HG02623 (cell line): ENCODE measurements around the gene WDFY2.

ENCODE experiments used
- ATAC-seq: cut with Tn5 transposase; IDR thresholded peaks from one replicate; pipeline ENCODE4 v1.9.1; 2021; ENCODE audit warnings: moderate library complexity; ENCODE audit not compliant: unreplicated experiment

The WDFY2 gene

DNA sequence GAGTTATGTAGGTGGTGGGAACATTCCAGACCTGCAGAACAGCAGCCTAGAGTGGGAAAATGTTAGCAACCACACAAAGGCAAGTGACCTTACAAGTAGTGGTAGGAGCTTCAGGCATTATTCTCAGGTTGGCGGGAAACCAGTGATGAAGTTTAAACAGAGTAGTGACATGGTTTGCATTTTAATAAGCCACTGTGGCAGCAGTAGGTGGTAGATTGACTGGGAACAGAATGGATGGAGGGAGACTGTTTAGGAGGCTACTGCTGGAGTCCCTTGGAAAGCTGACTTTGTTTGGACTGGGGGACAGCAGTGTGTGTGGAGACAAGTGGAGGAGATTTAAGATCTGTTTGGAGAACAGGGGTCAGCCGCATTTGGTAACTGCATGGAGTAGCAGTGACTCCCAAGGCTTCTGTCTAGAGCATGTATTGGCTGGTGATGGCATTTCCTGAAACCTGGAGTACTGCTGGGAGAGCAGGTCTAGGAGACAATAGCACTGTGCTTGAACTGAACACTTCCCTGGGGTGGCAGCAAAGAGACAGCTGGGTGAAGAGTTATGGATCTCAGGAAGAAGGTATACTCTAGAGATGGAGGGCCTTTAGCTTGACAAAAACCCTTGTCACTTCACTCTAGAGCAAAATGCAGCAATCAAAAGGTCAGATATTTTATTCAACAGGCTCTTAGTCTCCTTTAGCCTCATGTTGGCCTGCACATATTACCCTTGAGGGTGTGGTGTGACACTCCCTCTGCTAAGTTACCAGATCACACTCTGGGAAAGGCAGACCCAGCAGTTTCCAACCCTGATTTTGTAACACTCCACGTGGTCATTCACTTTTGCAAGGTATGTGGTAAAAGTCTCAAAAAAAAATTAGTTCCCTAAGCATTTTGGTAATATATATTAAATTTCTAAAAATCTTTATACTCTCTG, 149.4 kb downstream of the WDFY2 start:
- no peak for ATAC-seq

DNA sequence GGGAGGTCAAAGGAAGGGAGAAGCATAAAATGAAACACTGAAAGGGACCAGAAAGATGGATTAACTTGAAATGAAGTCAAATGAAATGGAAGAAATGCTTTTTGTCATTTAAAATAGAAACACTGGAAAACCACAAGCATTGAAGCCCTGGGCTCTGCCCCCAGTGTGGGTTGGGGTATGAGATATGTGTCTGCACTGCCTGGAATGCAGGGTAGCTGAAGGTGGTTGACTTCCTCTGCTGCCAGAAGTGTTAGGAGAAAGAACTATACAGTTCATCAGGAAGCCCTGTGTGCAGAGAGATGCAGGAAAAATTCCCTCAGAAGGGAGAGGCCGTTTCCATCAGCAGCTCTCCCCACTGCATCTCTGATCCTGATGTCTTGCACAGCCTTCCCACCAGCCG, 150.5 kb downstream of the WDFY2 start:
- no peak for ATAC-seq

DNA sequence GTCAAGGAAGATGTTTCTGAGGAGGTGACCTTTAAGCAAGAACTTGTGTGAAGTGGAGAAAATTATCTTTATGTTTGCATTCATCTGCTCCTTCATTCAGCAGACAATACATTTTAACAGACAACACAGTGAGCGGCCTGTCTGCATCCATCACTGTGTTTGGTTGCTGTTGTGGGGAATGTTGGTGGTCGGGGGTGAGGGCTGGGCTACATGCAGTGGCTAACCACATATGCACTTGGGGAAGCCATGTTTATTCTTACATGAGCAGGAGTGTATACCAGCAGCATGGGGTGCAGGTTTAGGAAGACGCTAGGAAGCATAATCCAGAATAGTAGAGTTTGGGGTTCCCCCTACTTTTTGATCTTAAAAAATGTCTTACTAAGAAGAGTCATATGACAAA, 153.3 kb downstream of the WDFY2 start:
- no peak for ATAC-seq

DNA sequence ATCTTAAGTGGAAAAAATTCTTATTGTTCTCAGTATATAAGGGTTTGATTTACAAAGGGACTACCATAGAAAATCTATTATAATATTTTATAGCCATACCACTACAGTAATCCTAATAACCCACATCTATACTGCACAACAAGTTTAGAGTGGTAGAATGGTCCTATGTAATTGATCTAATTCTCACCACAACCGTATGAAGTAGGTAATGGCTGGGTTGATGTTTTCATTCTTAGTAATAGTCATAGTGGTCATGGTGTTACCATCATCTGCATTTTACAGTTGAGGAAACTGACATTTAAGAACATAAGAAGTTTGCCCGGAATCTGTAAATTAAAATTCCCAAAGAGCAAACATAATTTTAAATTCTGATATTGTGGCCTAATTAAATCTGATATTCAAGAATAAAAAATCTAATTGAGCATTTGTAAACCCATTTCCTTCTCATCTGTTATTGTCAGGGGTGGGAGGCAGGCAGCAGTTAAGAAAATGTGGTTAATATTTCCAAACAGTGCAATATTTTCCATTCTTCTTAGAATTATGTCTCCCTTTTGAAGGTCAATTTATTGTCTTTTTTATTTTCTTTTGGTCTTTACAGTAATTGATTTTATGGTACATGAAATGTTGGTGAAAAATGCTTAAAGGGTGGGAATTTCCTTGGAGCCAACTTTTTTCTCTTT, 154.1 kb downstream of the WDFY2 start:
- no peak for ATAC-seq

DNA sequence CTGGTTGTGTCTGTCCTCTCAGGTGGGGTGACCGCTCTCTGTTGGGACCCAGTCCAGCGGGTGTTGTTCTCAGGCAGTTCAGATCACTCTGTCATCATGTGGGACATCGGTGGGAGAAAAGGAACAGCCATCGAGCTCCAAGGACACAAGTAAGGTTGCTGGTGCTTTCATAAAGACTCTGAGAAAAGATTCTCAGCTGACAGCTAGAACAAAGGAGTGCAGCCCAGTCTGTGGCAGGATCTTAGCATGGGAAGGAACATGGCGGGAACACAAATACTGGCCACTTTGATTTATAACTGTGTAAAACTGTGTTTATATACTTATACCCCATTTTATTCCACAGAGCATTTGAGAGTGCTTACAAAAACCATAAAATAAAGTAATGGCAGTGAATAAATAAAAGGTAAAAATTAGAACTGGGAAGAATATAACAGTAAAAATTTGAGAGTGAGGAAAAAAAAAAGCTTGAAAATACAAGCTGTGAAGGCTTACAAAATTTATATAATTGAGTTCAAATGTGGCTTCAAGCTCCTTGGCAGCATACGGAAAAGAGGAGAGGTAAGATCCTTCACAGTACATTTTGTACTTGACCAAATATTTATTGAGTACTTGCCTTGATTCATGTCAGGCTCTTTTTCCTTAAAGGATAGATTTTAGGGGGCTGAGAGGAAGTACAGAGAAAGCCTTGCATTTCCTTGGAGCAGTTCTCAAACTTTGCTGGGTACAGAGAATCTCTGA, 154.9 kb downstream of the WDFY2 start:
- no peak for ATAC-seq

DNA sequence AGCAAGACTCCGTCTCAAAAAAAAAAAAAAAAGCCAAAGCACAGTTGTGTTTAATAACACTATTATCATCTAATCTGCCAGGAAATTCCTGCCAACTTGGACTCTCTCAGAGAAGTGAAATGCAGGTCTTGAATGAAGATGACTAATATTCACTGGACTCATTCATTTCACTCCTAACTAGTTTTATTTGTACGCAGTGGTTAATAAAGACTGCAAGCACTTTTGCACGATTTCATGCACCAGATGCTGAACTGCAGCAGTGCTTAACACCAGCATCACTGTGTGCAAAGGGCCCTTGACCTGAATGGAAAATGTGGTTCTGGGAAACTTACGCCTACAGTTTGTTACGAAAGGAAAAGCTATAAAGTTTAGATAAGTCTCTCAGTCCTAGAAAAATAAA, 156.4 kb downstream of the WDFY2 start:
- no peak for ATAC-seq

DNA sequence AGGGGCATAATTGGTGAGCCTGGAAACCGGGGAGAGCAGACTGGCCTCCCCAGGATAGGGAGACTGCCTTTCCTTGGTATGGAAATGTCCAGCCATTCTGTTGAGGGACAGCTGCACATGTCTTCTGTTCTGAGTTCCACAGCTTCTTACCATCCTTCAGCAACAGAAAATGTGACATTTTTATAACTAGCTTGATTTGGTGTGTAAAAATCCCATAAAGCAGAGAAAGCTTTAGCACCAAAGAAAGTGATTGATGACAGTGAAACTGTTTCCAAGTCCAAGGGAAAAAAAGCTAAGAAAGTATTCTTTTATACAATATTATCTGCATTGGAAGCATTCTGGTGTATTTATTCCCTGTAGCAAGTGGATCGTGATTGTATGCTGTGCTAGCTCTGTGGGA, 157.8 kb downstream of the WDFY2 start:
- no peak for ATAC-seq

DNA sequence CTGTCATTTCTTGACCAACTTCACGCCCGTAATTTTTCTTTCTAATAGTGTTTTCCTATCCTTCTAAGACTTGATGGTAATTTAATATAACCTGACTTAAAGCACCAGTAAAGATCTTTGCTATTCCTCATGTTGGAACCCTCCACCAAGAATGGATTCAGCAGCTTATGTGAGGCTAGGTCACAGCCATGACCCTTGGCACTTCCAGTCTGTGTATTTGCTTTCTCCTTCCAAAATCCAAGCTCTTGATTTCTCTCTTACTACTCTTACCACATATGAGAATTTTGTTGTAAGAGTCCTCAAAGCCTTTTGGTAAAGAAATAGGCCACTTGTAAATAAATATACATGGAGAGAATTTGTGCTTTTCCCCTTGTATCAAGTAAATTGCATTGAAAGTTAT, 158.3 kb downstream of the WDFY2 start:
- ATAC-seq, result no peak

DNA sequence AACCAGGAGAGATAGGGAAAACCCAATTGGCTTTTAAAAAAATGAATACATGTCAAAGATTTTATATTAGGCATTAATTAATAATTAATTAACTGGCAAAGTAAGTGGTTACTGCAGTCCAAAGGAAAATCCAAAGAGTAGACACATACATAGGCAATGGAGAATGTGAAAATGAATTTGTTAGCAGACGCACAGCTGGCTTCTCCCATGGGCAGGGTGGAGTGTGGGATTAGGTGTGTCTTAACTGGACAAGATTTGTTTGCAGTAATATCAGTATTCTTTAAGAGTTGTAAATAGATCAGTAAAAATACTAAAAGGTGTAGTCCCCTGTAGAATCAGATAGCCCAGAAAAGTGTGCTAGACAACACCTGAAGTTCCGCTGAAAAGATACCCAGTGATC, 161.0 kb downstream of the WDFY2 start:
- no peak for ATAC-seq

DNA sequence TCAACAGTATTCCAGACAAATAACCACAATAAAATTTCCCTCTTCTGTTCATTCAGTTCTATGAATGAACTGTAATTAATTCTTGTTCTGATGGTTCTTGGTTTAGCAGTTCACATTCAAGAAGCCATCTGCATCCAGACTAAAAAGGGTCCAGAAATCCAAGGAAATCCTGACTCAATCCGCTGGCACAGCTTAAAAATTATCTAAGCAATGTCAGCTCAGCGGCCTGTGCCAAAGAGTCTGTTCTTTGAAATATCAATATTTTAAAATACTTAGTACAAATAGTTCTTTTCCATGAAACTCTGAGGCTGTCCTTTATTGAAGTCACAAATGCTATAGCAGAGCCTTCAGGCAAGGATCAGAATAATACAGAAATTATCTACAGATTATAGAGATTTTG, 162.5 kb downstream of the WDFY2 start:
- no peak for ATAC-seq

DNA sequence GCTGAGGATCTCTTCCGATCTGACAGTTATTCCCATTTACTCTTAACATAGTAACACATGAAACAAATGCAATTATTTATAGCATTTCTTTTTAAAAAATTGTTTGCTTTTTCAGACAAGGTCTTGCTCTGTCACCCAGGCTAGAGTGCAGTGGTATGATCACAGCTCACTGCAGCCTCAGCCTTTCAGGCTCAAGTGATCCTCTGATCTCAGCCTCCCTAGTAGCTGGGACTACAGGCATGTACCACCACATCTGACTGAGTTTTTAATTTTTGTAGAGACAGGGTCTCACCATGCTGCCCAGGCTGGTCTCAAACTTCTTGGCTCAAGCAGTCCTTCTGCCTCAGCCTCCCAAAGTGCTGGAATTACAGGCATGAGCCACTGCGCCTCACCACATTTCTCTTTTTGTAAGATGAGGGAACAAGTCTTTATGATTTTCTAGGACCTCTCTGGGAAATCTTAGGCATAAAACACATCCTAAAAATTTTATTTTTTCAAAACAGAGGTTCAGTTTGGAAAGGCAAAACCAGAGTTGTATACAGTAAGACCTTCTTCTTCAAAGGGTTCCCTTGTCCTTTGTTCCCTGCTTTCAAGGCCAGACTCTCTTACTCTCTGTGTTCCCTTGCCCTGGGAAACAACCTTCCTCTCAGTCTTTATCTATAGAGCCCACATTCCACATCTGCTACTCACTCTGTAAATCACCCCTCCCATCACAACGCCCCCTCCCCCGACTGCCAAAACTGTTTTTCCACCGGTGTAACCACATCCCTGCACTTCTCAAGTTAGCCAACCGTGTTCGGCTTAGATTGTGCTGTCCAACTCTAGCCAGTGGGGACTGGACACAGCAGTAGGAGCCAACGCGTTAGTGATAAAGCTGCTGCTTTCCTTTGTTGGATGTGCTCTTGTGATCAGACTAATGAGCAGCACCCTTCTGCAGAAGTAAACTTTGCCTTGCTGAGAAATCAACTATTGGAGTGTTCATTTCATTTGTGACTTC, 163.5 kb downstream of the WDFY2 start:
- ATAC-seq, result no peak

DNA sequence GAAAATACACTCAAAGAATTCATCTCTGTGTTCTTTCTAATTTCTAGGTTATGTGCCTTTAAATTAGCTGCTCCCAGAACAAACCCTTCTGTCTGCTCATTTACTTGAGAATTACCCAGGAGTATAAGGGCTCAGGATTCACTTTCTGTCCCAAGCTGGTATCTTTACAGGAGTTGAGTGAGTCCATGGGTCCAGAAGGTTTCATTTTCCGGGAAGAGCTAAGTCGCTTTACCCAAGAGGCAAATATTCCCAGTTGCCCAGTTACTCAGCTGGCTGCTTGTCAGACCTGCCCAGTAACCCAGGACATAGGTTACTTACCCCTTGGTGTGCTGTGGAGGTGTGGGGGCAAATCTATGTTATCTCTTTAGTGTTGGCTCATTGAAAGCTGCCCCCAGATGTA, 172.4 kb downstream of the WDFY2 start:
- no peak for ATAC-seq

DNA sequence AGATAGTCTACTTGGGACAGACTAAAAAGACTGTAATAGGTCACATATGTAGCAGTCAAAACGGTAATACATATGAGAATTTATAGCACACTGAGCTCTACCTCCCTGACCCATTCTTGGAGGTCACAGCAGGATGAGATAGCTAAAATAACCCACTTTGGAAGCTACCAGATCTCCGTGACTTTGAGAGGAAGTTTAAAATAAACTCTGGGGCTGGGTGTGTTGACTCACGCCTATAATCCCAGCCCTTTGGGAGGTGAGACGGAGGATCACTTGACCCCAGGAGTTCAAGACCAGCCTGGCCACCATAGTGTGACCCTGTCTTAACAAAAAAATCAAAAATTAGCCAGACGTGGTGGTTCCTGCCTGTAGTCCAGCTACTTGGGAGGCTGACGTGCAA, 174.4 kb downstream of the WDFY2 start:
- ATAC-seq, result no peak

DNA sequence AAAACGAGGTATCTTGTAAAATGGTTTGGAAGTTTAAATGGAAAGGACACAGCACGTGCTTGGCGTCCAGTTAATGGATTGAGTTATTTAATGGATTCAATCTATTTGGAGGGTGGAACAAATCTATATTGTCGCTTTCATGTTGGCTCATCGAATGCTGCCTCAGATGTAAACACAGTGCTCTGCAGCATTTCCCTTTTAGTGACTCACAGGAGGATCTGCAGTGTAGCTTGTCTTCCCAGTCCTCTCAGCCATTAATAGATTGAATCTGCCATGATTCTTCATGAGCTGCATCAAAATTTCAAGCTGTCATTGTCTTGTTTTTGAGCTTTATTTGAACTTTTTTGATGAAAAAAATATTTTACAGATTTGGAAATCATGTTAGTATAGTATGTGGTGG, 175.0 kb downstream of the WDFY2 start:
- no peak for ATAC-seq

DNA sequence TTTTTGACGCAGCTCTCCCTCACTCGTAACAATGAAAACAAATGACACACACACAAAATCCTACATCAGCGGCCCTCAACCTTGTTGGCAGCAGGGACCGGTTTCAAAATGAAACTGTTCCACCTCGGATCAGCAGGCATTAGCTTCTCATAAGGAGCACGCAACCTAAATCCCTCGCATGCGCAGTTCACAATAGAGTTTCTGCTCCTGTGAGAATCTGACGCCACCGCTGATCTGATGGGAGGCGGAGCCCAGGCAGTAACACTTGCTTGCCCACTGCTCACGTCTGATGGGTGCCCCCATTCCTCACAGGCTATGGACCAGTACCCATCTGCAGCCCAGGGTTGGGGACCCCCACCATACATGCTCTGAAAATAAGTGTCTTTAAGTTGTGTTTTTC, 176.3 kb downstream of the WDFY2 start:
- no peak for ATAC-seq

DNA sequence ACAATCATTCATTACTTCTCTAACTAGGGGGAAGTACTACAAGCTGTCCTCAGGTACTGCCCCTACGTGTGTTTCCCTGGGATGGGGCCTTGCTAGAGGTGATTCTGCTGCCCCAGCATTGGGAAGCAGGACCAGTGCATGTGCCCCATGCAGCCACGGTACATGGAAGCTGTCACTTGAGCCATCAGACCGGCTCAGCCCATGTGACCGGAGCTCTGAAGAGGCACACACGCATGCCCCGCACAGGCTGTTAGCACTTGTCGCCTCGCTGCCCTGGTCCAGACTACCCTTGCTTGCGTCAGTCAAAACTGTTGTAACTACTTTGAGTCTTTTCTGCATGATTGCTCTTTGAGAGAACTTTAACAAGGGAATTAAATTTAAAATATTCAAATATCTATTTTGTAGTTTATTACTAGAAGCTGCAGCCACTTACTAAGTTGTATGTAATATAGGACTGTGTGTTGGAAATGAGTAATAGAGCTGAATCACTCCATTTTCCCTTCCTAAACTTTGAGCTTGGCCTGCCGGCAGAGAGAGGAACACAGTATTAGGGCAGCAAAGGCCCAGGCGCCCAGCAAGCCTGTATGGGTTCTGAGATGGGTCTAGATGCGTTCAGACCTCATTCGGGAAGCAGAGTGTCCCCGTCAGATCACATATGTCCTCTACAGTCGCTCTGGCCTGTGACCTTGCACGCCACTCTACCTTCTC, 177.5 kb downstream of the WDFY2 start:
- ATAC-seq, result no peak

DNA sequence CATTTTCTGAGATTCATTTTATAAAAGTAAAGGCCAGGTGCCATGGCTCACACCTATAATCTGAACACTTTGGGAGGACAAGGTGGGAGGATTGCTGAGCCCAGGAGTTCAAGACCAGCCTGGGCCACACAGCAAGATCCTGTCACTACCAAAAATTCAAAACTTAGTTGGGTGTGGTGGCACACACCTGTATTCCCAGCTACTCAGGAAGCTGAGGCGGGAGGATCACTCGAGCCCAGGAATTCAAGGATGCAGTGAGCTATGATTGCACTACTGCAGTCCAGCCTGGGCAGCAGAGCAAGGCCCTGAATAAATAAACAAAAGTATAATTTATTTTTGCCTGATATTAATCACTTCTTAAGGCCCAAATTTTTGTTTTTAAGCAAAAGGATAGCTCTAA, 179.2 kb downstream of the WDFY2 start:
- ATAC-seq, result no peak

DNA sequence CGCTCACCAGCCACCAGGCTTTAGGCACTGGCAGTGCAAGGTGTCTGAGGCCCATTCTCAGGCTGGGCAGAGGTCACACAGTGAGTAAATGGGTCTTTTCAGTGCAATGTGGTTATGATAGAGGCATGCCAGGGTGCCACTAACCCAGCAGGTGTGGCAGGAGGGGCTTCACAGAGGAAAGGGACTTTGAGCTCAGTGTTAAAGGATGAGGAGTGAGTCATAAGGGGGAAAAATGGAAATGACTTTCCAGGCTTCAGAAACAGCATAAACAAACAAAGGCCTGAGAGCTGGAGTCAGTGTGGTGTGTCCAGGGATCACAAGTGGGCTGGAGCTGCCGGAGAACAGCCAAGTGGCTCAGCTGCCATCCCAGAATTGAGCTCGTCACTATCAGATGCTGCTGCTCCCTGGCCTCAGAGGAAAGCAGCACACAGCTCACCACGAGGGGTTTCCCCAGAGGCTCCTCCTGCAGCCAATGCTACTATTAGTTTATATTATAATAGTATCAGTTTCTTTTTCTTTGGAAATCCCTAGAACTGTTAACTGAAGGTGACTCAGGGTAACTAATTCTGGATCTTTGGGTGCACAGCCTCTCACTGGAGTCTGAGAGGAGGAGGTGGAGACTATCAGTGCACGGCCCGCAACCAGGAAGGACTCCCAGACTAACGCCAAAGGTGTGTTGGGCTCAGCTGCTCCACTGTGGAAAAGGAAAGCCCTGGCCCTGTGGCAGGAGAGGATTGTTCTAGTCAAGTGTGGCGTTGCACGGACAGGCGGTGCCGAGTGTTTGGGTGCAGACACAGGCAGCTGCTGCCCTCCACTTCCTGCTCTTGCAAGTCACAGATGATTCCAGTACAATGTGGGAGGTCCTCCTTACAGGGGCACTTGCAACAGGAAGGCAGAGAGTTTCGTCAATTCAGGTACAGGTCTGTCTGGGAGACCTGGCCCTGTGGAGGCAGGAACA, 180.2 kb downstream of the WDFY2 start:
- peak; percentile 76 for ATAC-seq

DNA sequence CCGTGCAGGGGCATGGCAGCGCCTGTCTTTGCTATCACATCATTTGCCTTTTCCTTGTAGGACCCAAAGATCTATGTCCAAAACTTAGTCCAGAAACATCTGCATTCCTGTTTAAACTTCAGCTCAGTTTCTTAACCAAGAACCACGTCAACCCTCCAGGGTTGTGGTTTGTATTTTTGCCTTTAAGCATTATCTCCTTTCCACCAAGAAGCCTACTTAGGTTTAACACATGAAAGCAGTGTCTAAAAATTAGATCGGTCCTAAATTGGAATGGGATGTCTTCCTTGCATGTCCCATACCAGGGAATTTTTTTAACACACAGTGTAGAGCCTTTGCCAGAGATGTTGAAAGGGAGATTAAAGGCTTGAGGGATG, 180.9 kb downstream of the WDFY2 start:
- ATAC-seq, result no peak
